Measurements from ENCODE around the gene MAFG. TPM values are rescaled to one million over a fixed set of nuclear protein-coding genes. Genes with fewer than 3 reads are reported as not detected.

Gene MAFG
- total and polyA plus RNA-seq, 2 of the 13 experiments (the other 11 are each of a cell fraction or from before 2014, with no cell fraction given) = 14.5 to 20.0 TPM

DNA sequence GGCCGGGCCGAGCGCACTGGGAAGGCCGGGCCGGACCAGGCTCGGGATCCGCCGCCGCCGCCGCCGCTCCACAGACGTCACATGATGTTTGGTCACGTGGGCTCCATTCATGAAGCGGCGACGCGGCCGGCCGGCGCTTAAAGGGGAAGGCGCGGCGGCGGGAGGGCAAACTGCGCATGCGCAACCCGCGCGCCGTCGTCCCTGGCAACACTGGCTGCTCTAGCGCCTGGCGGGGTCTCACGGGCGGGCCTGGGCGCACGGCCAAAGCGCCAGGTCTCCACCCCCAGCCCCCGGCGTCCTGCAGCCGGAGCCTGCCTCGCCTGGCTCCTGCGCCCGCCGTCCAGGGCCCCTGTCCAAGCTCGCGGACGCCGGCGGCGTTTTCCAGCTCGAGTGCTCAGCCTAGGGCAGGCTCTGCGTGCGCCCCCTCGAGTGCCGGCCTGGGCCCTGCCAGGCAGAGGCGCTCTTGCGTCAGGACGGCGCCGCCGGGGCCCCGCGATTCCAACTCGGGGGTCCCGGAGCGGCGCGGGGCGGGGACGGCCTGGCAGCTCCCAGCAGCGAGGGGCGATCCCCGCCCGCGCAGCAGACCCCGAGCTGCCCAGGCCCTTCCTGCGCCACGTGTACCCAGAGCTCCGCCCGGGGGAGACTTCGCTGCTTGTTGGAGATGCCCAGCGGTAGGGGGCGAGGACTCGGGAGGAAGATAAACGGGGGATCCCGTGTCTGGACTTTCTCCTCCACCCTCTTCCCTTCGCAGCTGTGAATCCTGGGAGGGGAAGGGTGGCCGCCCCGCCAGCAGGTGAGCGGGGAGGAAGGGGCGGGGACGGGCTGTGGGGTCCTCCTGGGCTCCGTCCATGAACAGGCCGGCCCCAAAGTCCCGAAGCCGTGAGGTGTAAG, at the start of gene MAFG (continued):
- TF ChIP-seq, protein P1, sequence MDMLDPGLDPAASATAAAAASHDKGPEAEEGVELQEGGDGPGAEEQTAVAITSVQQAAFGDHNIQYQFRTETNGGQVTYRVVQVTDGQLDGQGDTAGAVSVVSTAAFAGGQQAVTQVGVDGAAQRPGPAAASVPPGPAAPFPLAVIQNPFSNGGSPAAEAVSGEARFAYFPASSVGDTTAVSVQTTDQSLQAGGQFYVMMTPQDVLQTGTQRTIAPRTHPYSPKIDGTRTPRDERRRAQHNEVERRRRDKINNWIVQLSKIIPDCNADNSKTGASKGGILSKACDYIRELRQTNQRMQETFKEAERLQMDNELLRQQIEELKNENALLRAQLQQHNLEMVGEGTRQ (IDR thresholded peaks at IDR 0.05; ENCODE audit: low read depth, low read length) = peak; percentile 96
- TF ChIP-seq, protein P1 (CRISPR knock-in tag; IDR thresholded peaks at IDR 0.05; ENCODE audit: borderline replicate concordance) = peak; percentile 91
- no peak; the same call in 1 of the 2 replicates for TF ChIP-seq ZNF430 (CRISPR knock-in tag; IDR thresholded peaks at IDR 0.05)
- no peak for TF ChIP-seq CC2D1A (CRISPR knock-in tag; IDR thresholded peaks at IDR 0.05)
- TF ChIP-seq JUN (CRISPR knock-in tag; IDR thresholded peaks at IDR 0.05) = peak; percentile 59; the same call in 1 of the 2 replicates
- TF ChIP-seq, protein P2, sequence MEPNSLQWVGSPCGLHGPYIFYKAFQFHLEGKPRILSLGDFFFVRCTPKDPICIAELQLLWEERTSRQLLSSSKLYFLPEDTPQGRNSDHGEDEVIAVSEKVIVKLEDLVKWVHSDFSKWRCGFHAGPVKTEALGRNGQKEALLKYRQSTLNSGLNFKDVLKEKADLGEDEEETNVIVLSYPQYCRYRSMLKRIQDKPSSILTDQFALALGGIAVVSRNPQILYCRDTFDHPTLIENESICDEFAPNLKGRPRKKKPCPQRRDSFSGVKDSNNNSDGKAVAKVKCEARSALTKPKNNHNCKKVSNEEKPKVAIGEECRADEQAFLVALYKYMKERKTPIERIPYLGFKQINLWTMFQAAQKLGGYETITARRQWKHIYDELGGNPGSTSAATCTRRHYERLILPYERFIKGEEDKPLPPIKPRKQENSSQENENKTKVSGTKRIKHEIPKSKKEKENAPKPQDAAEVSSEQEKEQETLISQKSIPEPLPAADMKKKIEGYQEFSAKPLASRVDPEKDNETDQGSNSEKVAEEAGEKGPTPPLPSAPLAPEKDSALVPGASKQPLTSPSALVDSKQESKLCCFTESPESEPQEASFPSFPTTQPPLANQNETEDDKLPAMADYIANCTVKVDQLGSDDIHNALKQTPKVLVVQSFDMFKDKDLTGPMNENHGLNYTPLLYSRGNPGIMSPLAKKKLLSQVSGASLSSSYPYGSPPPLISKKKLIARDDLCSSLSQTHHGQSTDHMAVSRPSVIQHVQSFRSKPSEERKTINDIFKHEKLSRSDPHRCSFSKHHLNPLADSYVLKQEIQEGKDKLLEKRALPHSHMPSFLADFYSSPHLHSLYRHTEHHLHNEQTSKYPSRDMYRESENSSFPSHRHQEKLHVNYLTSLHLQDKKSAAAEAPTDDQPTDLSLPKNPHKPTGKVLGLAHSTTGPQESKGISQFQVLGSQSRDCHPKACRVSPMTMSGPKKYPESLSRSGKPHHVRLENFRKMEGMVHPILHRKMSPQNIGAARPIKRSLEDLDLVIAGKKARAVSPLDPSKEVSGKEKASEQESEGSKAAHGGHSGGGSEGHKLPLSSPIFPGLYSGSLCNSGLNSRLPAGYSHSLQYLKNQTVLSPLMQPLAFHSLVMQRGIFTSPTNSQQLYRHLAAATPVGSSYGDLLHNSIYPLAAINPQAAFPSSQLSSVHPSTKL (CRISPR knock-in tag; IDR thresholded peaks at IDR 0.05) = no peak; the same call in none of the 2 replicates
- TF ChIP-seq SMAD9 (CRISPR knock-in tag; IDR thresholded peaks at IDR 0.05) = no peak; the same call in 1 of the 2 replicates
- TF ChIP-seq ADNP (CRISPR knock-in tag; IDR thresholded peaks at IDR 0.05) = peak; percentile 54
- TF ChIP-seq SP140L (CRISPR knock-in tag; IDR thresholded peaks at IDR 0.05; ENCODE audit: borderline replicate concordance) = peak; percentile 68; the same call in 1 of the 2 replicates
- peak; percentile 43; the same call in 1 of the 2 replicates for TF ChIP-seq FOXP4 (CRISPR knock-in tag; IDR thresholded peaks at IDR 0.05)
- peak; percentile 79; the same call in 1 of the 2 replicates for TF ChIP-seq ZNF724P (CRISPR knock-in tag; IDR thresholded peaks at IDR 0.05; ENCODE audit: borderline replicate concordance)
- no peak for TF ChIP-seq ZNF660 (CRISPR knock-in tag; IDR thresholded peaks at IDR 0.05; ENCODE audit: borderline replicate concordance, low read depth)
- TF ChIP-seq, protein P3, sequence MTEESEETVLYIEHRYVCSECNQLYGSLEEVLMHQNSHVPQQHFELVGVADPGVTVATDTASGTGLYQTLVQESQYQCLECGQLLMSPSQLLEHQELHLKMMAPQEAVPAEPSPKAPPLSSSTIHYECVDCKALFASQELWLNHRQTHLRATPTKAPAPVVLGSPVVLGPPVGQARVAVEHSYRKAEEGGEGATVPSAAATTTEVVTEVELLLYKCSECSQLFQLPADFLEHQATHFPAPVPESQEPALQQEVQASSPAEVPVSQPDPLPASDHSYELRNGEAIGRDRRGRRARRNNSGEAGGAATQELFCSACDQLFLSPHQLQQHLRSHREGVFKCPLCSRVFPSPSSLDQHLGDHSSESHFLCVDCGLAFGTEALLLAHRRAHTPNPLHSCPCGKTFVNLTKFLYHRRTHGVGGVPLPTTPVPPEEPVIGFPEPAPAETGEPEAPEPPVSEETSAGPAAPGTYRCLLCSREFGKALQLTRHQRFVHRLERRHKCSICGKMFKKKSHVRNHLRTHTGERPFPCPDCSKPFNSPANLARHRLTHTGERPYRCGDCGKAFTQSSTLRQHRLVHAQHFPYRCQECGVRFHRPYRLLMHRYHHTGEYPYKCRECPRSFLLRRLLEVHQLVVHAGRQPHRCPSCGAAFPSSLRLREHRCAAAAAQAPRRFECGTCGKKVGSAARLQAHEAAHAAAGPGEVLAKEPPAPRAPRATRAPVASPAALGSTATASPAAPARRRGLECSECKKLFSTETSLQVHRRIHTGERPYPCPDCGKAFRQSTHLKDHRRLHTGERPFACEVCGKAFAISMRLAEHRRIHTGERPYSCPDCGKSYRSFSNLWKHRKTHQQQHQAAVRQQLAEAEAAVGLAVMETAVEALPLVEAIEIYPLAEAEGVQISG (CRISPR knock-in tag; IDR thresholded peaks at IDR 0.05) = peak; percentile 68
- no peak for TF ChIP-seq ZNF234 (CRISPR knock-in tag; conservative IDR thresholded peaks at IDR 0.05)
- peak; percentile 97 for TF ChIP-seq MYPOP (CRISPR knock-in tag; IDR thresholded peaks at IDR 0.05)

Measured in HepG2 (cell line).